ENCODE measurements around the gene STEAP1. TPM values are rescaled to one million over a fixed set of nuclear protein-coding genes. Genes with fewer than 3 reads are reported as not detected.

STEAP1 gene
- total RNA-seq, 4 donors from 2014 or later, result 3.1 to 38.7 (median 4.1) TPM

- H3K36me3 ChIP-seq, result peaks cover 0 to 8% (median 0%) of the 10 kb centered on the region in 3 donors
- H3K27me3 ChIP-seq, result no peaks in the 10 kb centered on the region
- WGBS, 2 donors, result 80 to 88% methylated on average over 2 of the region's 2 CpGs
- no peak for DNase-seq (ENCODE audit: low spot score in 2 of 2)
- H3K4me1 ChIP-seq, result no peaks in the 10 kb centered on the region
- peaks cover 0 to 4% (median 0%) of the 10 kb centered on the region in 4 donors for H3K9me3 ChIP-seq
- no peak overlapping the region for H3K27ac ChIP-seq
- H3K4me3 ChIP-seq, result no peak overlapping the region
- TF ChIP-seq, protein P1, sequence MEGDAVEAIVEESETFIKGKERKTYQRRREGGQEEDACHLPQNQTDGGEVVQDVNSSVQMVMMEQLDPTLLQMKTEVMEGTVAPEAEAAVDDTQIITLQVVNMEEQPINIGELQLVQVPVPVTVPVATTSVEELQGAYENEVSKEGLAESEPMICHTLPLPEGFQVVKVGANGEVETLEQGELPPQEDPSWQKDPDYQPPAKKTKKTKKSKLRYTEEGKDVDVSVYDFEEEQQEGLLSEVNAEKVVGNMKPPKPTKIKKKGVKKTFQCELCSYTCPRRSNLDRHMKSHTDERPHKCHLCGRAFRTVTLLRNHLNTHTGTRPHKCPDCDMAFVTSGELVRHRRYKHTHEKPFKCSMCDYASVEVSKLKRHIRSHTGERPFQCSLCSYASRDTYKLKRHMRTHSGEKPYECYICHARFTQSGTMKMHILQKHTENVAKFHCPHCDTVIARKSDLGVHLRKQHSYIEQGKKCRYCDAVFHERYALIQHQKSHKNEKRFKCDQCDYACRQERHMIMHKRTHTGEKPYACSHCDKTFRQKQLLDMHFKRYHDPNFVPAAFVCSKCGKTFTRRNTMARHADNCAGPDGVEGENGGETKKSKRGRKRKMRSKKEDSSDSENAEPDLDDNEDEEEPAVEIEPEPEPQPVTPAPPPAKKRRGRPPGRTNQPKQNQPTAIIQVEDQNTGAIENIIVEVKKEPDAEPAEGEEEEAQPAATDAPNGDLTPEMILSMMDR (IDR thresholded peaks at IDR 0.05), result no peak
- TF ChIP-seq POLR2A (IDR thresholded peaks at IDR 0.05) (no peak), EP300 (IDR thresholded peaks at IDR 0.05) (no peak)
These were observed 11.5 kb downstream of the STEAP1 start for GRCh38 chr7:90165724-90166123.

GRCh38 chr7:90166153-90166552, 11.9 kb downstream of the STEAP1 start:
- Histone ChIP-seq H3K36me3 (peaks cover 0 to 8% (median 0%) of the 10 kb centered on the region in 3 donors), H3K27me3 (no peaks in the 10 kb centered on the region), H3K4me1 (no peaks in the 10 kb centered on the region), H3K27ac (no peak overlapping the region), H3K9me3 (peaks cover 0 to 4% (median 0%) of the 10 kb centered on the region in 4 donors), H3K4me3 (no peak overlapping the region)
- no peak for TF ChIP-seq POLR2A (IDR thresholded peaks at IDR 0.05)
- TF ChIP-seq EP300 (IDR thresholded peaks at IDR 0.05), result no peak
- TF ChIP-seq, protein P1 (IDR thresholded peaks at IDR 0.05), result no peak
- WGBS, 2 donors, result 73 to 79% methylated on average over 3 of the region's 3 CpGs
- no peak for DNase-seq (ENCODE audit: low spot score in 2 of 2)

- Histone ChIP-seq H3K9me3 (peaks cover 0 to 4% (median 0%) of the 10 kb centered on the region in 4 donors), H3K27me3 (no peaks in the 10 kb centered on the region), H3K4me1 (no peaks in the 10 kb centered on the region), H3K4me3 (no peak overlapping the region), H3K36me3 (peaks cover 0 to 8% (median 0%) of the 10 kb centered on the region in 3 donors), H3K27ac (no peak overlapping the region)
- TF ChIP-seq, protein P1 (IDR thresholded peaks at IDR 0.05), result no peak
- TF ChIP-seq EP300 (IDR thresholded peaks at IDR 0.05) (no peak), POLR2A (IDR thresholded peaks at IDR 0.05) (no peak)
- WGBS, 2 donors, result 59 to 66% methylated on average over 4 of the region's 4 CpGs
- no peak for DNase-seq (ENCODE audit: low spot score in 2 of 2)
These were observed 13.1 kb downstream of the STEAP1 start for GRCh38 chr7:90167361-90167760.

- Histone ChIP-seq H3K36me3 (no peaks in the 10 kb centered on the region), H3K4me1 (no peaks in the 10 kb centered on the region)
- WGBS, 2 donors, result 90 to 92% methylated on average over 1 of the region's 1 CpG
These were observed 15.6 kb downstream of the STEAP1 start for GRCh38 chr7:90169891-90170290.

GRCh38 chr7:90172121-90172520, 17.9 kb downstream of the STEAP1 start:
- H3K4me1 ChIP-seq, result no peaks in the 10 kb centered on the region
- no peaks in the 10 kb centered on the region for H3K36me3 ChIP-seq
- no peak for DNase-seq (ENCODE audit: low spot score in 2 of 2)
- no peak overlapping the region for H3K4me3 ChIP-seq
- no peak overlapping the region for H3K27ac ChIP-seq
- H3K9me3 ChIP-seq, result peaks cover 0 to 4% (median 0%) of the 10 kb centered on the region in 4 donors
- 76 to 83% methylated on average over 2 of the region's 2 CpGs for whole genome bisulfite sequencing, 2 donors
- no peaks in the 10 kb centered on the region for H3K27me3 ChIP-seq
- TF ChIP-seq EP300 (IDR thresholded peaks at IDR 0.05) (no peak), POLR2A (IDR thresholded peaks at IDR 0.05) (no peak)
- TF ChIP-seq, protein P1 (IDR thresholded peaks at IDR 0.05), result no peak

More at GRCh38 chr7:90169891-90170290, 15.6 kb downstream of the STEAP1 start:
- DNase-seq (ENCODE audit: low spot score in 2 of 2), result no peak
- peaks cover 0 to 4% (median 0%) of the 10 kb centered on the region in 4 donors for H3K9me3 ChIP-seq
- no peak overlapping the region for H3K27ac ChIP-seq
- H3K4me3 ChIP-seq, result no peak overlapping the region
- TF ChIP-seq, protein P1 (IDR thresholded peaks at IDR 0.05), result no peak
- no peak for TF ChIP-seq EP300 (IDR thresholded peaks at IDR 0.05)
- TF ChIP-seq POLR2A (IDR thresholded peaks at IDR 0.05), result no peak
- no peaks in the 10 kb centered on the region for H3K27me3 ChIP-seq

Measured in tibial nerve (tissue), 4 donors.